ENCODE data around the gene UCK2. TPM values are rescaled to one million over a fixed set of nuclear protein-coding genes. Genes with fewer than 3 reads are reported as not detected.

UCK2 gene
- total RNA-seq, 1 donor from 2014 or later: 111 TPM

- Histone ChIP-seq H3K4me1 (ENCODE audit: insufficient read depth, low read length) (peaks cover 24% of the 10 kb centered on the region), H3K4me2 (ENCODE audit: low read length) (no peak overlapping the region), H2AFZ (ENCODE audit: low read depth, low read length) (no peak overlapping the region), H3K9me3 (ENCODE audit: insufficient read depth, low read depth, low read length) (no peaks in the 10 kb centered on the region), H3K27me3 (ENCODE audit: insufficient read depth, low read length) (no peaks in the 10 kb centered on the region), H4K20me1 (ENCODE audit: insufficient read depth, low read length) (peaks cover 91% of the 10 kb centered on the region), H3K4me3 (ENCODE audit: insufficient read depth, low read depth, low read length) (no peak overlapping the region), H3K27ac (ENCODE audit: low read depth, low read length) (no peak overlapping the region), H3K36me3 (ENCODE audit: insufficient read depth, low read length) (no peaks in the 10 kb centered on the region), H3K9ac (ENCODE audit: low read length) (no peak overlapping the region), H3K79me2 (ENCODE audit: insufficient read depth, low read length) (peaks cover 100% of the 10 kb centered on the region)
- no peaks in the 10 kb centered on the region for H3K27me3 Mint-ChIP-seq (ENCODE audit: low read depth, unreplicated experiment)
- no peak for DNase-seq (ENCODE audit: low read depth)
- peaks cover 3% of the 10 kb centered on the region for H3K9me3 Mint-ChIP-seq (ENCODE audit: unreplicated experiment)
- peaks cover 10% of the 10 kb centered on the region for H3K36me3 Mint-ChIP-seq (ENCODE audit: low read depth, unreplicated experiment)
- TF ChIP-seq CTCF (IDR thresholded peaks at IDR 0.05; ENCODE audit: insufficient read depth, low read depth, low read length): no peak
- no peak for TF ChIP-seq EZH2 (IDR thresholded peaks at IDR 0.05; ENCODE audit: insufficient read depth, low read length)
- peaks cover 42% of the 10 kb centered on the region for H3K4me1 Mint-ChIP-seq (ENCODE audit: low read depth, unreplicated experiment)
- H3K4me3 Mint-ChIP-seq (ENCODE audit: unreplicated experiment): no peak overlapping the region
- no peak for FAIRE-seq
- H3K27ac Mint-ChIP-seq (ENCODE audit: unreplicated experiment): no peak overlapping the region
These were observed 17.5 kb downstream of the UCK2 start for GRCh38 chr1:165844933-165845332.

GRCh38 chr1:165845569-165845968, 18.2 kb downstream of the UCK2 start:
- H3K36me3 ChIP-seq (ENCODE audit: insufficient read depth, low read length): no peaks in the 10 kb centered on the region
- Mint-ChIP-seq H3K27ac (ENCODE audit: unreplicated experiment) (no peak overlapping the region), H3K4me3 (ENCODE audit: unreplicated experiment) (no peak overlapping the region), H3K36me3 (ENCODE audit: low read depth, unreplicated experiment) (peaks cover 10% of the 10 kb centered on the region), H3K9me3 (ENCODE audit: unreplicated experiment) (peaks cover 3% of the 10 kb centered on the region), H3K27me3 (ENCODE audit: low read depth, unreplicated experiment) (no peaks in the 10 kb centered on the region), H3K4me1 (ENCODE audit: low read depth, unreplicated experiment) (peaks cover 39% of the 10 kb centered on the region)
- peaks cover 24% of the 10 kb centered on the region for H3K4me1 ChIP-seq (ENCODE audit: insufficient read depth, low read length)
- H3K4me3 ChIP-seq (ENCODE audit: insufficient read depth, low read depth, low read length): no peak overlapping the region
- H4K20me1 ChIP-seq (ENCODE audit: insufficient read depth, low read length): peaks cover 86% of the 10 kb centered on the region
- H3K9me3 ChIP-seq (ENCODE audit: insufficient read depth, low read depth, low read length): no peaks in the 10 kb centered on the region
- H3K9ac ChIP-seq (ENCODE audit: low read length): no peak overlapping the region
- TF ChIP-seq EZH2 (IDR thresholded peaks at IDR 0.05; ENCODE audit: insufficient read depth, low read length) (no peak), CTCF (IDR thresholded peaks at IDR 0.05; ENCODE audit: insufficient read depth, low read depth, low read length) (no peak)
- DNase-seq (ENCODE audit: low read depth) (no peak), FAIRE-seq (no peak)
- no peak overlapping the region for H3K4me2 ChIP-seq (ENCODE audit: low read length)
- no peak overlapping the region for H2AFZ ChIP-seq (ENCODE audit: low read depth, low read length)
- peaks cover 99% of the 10 kb centered on the region for H3K79me2 ChIP-seq (ENCODE audit: insufficient read depth, low read length)
- no peaks in the 10 kb centered on the region for H3K27me3 ChIP-seq (ENCODE audit: insufficient read depth, low read length)
- no peak overlapping the region for H3K27ac ChIP-seq (ENCODE audit: low read depth, low read length)

GRCh38 chr1:165845992-165846748, 18.8 kb downstream of the UCK2 start:
- peaks cover 3% of the 10 kb centered on the region for H3K9me3 Mint-ChIP-seq (ENCODE audit: unreplicated experiment)
- H3K4me1 ChIP-seq (ENCODE audit: insufficient read depth, low read length): peaks cover 28% of the 10 kb centered on the region
- no peaks in the 10 kb centered on the region for H3K27me3 Mint-ChIP-seq (ENCODE audit: low read depth, unreplicated experiment)
- H3K4me2 ChIP-seq (ENCODE audit: low read length): no peak overlapping the region
- H4K20me1 ChIP-seq (ENCODE audit: insufficient read depth, low read length): peaks cover 86% of the 10 kb centered on the region
- no peaks in the 10 kb centered on the region for H3K9me3 ChIP-seq (ENCODE audit: insufficient read depth, low read depth, low read length)
- H3K27ac ChIP-seq (ENCODE audit: low read depth, low read length): no peak overlapping the region
- FAIRE-seq (no peak), DNase-seq (ENCODE audit: low read depth) (no peak)
- H2AFZ ChIP-seq (ENCODE audit: low read depth, low read length): no peak overlapping the region
- H3K4me3 ChIP-seq (ENCODE audit: insufficient read depth, low read depth, low read length): no peak overlapping the region
- TF ChIP-seq CTCF (IDR thresholded peaks at IDR 0.05; ENCODE audit: insufficient read depth, low read depth, low read length) (no peak), EZH2 (IDR thresholded peaks at IDR 0.05; ENCODE audit: insufficient read depth, low read length) (no peak)
- H3K4me1 Mint-ChIP-seq (ENCODE audit: low read depth, unreplicated experiment): peaks cover 43% of the 10 kb centered on the region
- H3K4me3 Mint-ChIP-seq (ENCODE audit: unreplicated experiment): no peak overlapping the region
- H3K36me3 Mint-ChIP-seq (ENCODE audit: low read depth, unreplicated experiment): peaks cover 10% of the 10 kb centered on the region
- no peak overlapping the region for H3K9ac ChIP-seq (ENCODE audit: low read length)
- H3K27me3 ChIP-seq (ENCODE audit: insufficient read depth, low read length): no peaks in the 10 kb centered on the region
- no peaks in the 10 kb centered on the region for H3K36me3 ChIP-seq (ENCODE audit: insufficient read depth, low read length)
- peak overlapping the region; percentile 6 for H3K27ac Mint-ChIP-seq (ENCODE audit: unreplicated experiment)
- peaks cover 97% of the 10 kb centered on the region for H3K79me2 ChIP-seq (ENCODE audit: insufficient read depth, low read length)
